HS-27A (cell line): Measurements from ENCODE around the gene CDH8.
"Not testable (repeated sequence)": the region's sequence is repeated elsewhere in the genome, so short reads cannot be mapped to it uniquely, and the experiment has no call there.

ENCODE experiments used
- DNase-seq: peaks from one replicate; pipeline ENCODE4 v3.0.0-alpha.2; 2012; ENCODE audit warnings: low read depth, missing footprints

The CDH8 gene

DNA sequence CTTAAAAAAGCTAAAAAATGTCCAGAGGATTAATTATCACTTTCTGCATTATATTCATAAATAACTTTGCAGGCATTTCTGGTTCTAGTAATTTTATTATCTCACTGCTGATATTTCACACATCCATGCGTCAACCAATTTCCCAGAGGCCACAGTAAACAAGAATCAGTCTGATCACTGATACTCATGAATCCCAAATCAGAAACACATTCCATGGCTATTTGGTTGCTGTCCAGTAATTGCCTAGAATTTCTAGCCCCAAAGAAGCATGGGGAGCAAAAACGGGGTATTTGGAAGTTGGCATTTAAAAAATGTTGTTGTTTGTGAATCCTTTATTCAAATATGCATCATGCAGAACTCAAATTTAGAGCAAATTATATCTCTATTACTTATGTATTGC is 244.8 kb downstream of the CDH8 start:
- DNase-seq: peak; percentile 58

DNA sequence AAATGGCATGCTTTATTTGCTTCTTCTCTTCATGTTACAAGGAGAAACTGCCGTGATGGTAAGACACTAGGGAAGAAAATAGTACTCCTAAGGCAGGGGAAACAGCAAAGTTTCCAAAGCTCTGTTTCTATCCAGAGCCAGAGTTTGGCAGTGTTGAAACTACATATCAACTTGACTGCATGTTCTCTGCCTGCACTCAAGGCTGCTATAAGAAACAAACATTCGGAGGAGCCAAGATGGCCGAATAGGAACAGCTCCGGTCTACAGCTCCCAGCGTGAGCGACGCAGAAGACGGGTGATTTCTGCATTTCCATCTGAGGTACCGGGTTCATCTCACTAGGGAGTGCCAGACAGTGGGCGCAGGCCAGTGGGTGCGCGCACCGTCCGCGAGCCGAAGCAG is 254.4 kb downstream of the CDH8 start:
- not testable (repeated sequence) for DNase-seq

DNA sequence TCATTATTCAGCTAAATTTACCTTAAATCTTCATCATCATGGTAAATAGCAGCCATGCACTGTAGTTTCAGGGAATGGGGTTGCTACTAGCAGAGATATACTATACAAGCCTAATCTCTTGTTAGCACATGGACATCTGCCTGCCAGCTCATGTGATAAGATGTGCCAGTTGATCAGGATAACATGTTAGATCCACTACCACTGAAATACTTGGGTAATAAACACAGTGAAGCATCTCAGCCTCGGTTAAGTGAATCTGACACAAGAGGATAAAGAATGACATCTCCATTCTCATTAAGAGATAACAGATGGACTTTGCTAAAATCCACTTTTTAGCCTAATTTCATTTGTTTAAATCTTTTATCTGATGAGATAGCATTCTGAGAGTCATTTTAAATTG is 256.1 kb downstream of the CDH8 start:
- no peak for DNase-seq

DNA sequence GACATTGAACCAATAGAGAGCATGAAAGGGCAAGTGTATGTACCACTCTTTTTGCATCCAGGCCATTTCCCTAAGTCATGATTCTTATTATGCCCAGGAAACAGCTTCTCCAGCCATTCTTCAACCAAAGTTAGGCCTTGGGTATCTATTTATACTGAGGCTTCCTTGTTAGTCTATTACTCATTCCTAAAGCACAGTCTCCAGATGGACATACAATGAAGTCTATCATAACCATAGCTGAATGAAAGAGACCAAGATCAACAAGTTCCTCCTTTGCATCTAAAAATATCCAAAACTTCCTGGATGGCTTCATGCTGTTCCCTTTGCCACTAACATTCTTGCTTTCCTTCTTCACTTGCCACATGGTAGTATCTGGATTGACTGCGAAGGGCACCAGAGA is 265.9 kb downstream of the CDH8 start:
- DNase-seq: no peak

DNA sequence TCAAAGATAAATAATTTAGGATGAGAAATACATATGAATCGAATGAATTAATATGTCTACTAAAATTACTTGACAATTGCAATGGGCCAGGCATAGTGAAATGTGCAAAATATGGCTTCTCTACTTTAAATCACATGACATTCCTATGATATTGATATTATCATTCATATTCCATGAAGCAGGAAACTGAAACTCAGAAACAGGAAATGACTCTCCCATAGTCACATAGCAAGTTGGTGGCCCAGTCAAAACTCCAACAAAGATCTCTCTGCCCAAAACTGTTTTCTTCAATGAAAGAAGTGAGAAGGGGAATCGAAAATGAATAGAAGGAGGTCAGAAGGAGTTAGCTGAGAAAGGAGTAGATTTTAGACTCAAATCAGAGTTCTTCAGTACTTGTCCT is 272.2 kb downstream of the CDH8 start:
- DNase-seq: no peak

DNA sequence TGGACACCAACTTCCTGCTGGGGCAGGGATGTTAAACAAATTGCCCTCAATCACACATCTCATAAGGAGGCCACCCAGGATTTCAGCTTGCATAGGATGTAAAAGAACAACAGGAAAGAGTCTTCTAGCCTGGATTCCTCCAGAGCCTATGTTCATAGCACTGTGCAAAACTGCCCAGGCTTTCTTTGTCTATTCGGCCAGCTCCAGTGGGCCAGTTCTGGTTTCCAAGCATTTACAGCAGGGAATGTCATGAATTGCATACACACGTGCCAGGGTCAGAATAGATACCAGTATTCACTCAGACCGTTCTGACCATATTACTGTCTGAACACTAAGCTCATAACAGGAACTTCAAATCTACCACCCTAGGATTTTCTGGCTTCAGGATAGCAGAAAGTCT is 273.2 kb downstream of the CDH8 start:
- no peak for DNase-seq

DNA sequence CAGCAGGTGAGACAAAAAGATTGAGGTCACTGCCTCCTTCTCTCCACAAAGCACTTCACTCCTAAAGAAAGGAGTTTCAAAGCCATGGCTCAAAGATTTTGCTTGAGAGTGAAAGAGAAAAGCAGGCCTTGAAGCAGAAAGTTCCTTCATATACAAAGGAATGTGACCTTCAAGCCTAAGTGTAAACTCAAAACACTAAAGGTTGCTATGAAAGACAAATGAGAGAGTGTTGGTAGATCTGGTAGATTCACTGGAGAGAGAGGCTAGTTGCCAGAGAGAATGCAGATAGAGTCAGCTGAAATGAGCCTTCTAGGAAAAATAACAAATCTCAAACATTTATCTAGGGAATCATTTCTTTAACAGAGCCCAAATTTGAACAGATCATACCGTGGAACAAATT is 305.2 kb downstream of the CDH8 start:
- DNase-seq: no peak

DNA sequence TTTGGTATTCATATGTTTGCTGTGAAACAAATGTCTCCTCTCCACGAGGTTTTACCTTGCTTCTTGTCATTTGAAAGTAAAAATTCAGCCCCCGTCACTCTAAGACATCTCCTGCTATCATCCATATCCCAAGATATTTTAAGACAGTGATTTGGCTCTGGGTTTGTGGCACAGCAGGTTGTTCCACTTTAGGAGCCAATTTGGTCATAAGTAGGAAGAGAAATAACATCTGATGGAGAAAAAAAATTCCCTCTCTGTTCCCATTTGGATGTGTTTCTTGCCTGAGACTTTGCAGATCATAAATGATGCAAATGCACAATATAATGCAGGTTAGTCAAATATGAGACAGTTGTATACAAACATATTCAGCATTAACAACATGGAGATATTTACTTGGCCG is 309.5 kb downstream of the CDH8 start:
- no peak for DNase-seq

DNA sequence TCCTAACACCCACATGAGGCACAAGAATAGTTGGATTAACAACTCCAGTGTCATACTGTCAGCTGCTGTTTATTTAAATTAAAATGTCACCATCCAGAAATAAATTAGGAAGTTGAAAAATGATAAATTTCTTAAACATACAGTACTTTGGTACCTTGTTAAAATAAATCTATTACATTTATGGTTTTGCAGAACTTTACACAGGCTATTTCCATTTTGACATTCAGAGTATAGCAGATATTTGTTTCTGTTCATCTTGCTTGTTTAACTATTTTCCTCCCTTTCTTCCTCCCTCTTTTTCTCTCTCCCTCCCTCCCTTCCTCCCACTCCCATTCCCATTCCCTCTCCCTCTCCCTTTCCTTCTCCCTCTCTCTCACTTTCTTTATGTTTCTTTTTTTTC is 310.1 kb downstream of the CDH8 start:
- DNase-seq: no peak

DNA sequence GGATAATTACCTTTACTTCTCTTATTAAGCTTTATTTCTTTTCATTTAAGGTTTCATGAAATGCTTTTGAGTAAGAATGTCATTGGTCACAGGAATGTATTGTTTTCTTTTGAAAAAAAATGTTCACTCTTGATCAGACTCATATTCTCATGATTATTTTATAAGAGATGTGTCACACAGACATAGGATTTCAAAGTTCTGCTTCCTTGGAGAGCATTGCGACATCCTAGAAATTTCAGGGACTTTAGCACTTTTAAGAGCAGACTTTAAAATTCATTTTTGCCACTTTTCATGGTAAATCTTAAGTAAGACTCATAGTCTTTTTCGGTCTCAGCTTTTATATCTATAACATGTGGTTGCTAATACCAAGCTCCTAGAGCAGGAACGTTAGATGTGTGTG is 314.7 kb downstream of the CDH8 start:
- DNase-seq: peak; percentile 5

DNA sequence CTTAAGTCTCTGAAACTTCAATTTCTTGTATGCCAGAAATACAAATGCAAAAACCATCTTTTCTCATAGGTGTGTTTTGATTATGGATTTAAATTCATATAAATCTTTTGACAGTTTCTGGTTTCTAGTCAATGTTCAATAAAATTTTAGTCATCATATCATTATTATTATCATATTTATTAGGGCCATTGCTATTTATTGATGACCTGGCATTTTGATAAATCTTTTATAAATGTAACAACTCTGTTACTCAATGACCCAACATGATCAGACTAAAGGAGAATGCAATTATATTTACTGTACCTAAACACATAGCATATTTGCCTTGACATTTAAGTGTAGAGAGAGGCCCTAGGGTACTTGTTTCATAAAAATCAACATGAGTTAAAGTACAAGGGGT is 320.8 kb downstream of the CDH8 start:
- DNase-seq: no peak

DNA sequence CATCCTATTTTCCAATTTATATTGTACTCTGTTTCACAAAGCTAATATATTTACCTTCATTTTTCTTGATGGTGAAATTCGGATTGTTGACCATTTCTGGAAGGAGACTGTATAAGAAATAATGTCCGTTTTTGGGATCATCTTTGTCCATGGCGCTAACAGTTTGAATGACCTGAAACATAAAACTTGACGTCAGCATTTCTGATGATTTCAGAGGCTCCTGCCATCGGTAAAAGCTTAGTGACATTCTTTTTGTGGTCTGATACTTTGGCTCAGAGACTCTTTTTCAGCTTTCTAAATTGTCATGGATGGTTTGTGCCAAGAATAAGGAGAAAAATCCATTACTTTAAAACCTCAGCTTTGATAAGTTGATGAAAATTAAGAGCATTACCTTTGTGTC is 322.5 kb downstream of the CDH8 start:
- no peak for DNase-seq

DNA sequence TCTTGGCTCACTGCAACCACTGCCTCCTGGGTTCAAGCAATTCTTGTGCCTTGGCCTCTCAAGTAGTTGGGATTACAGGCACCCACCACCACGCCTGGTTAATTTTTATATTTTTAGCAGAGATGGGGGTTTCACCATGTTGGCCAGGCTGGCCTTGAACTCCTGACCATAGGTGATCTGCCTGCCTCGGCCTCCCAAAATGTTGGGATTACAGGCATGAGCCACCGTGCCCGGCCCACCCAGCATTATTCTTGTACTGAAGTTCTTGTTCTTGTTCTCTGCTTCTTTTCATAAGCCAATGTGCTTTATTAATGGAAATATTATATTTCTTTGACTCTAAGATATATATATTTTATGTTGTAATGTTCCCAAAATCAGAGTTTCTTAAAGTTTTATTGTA is 336.6 kb downstream of the CDH8 start:
- not testable (repeated sequence) for DNase-seq

DNA sequence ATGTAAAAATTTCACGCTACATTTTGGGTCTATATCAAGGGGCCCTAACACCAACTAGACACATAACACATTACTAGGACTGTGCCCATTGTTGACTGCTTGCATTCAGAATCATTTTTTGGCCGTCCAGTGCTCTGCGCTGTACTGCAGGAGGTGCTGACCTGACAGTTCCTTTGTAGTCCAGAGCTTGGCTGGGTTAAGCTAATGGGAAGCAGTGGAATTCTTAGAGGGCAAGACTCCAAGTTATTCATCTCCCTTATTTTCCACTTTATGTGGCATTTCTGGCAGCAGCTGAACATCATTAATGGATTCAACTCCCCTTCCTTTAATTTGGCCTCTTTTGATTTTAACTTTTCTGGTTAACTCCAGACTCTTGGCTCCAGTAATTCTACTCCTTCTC is 351.7 kb downstream of the CDH8 start:
- no peak for DNase-seq

DNA sequence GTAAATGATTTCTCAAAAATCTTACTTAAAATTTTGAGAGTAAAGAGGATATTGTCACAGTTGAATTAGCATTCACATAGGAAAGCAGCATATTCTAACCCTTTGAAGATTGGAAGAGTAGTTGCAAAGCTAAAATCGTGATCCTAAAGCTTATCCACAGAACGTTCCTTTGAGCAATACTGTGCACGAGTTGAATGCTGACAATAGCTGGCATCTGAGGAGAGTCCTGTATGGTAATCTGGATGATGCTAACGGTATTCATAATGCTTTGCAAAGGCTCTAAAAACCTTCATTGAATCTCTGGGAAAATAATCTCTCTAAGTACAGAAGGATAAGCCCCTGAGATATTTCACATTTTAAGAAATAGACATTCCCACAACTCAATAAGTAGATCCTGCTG is 354.6 kb downstream of the CDH8 start:
- no peak for DNase-seq

DNA sequence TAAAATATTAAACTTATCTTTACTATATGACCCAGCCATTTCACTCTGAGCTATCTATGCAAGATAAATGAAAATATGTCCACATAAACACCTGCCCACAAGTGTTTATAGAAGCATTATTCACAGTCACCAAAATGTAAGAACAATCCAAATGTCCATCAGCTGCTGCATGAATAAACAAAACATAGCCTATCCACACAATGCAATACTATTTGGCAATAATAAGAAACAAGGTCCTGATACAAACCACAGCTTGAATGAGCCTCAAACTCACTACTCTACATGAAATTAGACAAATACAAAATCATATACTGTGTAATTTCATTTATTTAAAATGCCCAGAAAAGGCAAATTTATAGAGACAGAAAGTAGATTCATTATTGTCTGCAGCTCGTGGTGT is 355.1 kb downstream of the CDH8 start:
- no peak for DNase-seq

DNA sequence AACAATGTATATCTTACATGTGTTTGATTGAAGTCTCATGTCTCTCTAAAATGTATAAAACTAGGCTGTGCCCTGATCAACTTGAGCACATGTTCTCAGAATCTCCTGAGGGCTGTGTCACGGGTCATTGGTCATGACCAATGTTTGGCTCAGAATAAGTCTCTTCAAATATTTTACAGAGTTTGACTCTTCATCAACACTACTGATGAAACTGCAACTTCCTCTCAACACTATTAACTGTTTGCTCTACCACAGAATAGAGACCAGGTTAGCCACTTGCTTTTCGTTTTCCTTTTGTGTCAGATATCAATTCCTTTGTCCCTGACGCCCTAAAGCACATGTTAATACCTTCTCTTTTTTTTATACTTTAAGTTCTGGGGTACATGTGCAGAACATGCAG is 358.1 kb downstream of the CDH8 start:
- DNase-seq: no peak

DNA sequence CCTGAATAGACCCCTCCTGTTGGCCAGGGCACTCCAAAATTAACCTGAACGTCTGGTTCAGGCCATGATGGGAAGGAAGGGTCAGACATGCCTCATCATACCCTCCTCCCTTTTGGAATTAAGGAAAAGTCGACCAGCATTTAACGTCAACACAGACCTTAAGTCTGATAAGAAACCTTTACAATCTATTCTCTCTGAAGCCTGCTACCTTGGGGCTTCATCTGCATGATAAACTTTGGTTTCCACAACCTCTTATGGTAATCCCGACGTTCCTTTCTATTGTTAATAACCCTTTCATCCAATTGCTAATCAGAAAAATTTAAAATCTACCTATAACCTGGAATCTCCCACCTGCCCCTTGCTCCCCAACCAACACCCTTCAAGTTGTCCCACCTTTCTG is 358.5 kb downstream of the CDH8 start:
- DNase-seq: no peak

DNA sequence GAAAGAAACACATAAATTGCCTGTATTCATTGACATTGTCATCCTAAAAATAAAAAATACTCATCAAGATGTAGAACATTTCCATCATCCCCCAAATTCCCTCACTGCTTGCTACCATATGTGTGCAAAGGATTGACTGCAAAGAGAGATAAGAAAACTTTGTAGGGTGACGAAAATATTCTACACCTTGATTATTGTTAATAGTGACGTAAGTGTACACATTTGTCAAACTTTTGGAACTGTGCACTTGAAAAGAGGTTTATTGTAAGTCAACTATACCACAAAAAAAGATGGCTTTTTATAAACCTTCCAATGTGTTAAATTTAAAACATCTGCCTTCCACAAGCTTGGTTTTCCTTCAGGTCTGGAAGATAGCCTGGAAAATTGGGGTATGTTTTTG is 359.5 kb downstream of the CDH8 start:
- DNase-seq: no peak

DNA sequence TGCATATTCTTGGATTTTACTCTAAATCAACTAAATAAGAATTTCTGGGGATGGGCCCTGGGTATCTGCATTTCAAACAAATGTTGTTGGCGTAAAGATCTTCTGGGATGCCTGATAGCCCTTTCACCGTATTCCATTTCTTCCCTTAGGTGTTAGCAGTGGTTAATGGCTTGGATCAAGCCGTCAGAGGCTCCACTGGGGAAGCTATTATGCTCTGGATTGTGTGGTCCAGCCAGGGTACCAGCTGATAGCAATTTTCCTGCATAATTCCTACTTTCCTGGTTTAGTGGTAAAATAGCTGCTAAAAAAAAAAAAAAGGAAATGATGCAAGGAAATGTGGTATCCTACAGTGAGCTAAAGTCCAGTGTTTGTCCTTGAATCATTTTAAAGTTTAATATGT is 365.1 kb downstream of the CDH8 start:
- no peak for DNase-seq

DNA sequence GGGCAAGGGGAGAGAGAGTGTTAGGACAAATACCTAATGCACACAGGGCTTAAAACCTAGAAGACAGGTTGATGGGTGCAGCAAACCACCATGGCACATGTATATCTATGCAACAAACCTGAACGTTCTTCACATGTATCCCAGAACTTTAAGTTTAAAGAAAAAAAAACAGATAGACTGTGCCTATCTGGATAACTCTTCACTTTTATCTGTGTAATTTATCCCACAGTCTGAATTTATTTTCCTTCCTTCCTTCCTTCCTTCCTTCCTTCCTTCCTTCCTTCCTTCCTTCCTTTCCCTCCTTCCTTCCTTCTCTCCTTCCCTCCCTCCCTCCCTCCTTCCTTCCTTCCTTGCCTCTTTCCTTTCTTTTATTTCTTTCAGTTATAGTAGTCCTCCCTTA is 370.7 kb downstream of the CDH8 start:
- DNase-seq: no peak

DNA sequence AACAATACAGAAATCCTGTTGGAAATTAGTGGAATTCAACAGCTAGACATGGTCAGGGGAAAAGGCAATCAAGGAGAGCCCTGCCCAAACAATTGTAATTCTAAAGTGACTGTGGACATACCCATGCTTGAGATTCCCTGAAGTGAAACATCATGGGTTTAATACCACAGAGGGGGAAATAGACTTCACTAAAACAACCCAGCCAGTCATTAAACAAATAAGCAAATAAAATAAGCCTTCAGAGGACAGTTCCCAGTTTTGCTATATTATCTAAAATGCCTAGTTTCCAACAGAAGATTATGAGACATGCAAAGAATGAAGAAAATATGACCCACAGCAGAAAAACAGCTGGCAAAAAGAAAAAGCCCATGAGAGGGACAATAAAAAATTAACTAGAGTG is 376.3 kb downstream of the CDH8 start:
- no peak for DNase-seq

DNA sequence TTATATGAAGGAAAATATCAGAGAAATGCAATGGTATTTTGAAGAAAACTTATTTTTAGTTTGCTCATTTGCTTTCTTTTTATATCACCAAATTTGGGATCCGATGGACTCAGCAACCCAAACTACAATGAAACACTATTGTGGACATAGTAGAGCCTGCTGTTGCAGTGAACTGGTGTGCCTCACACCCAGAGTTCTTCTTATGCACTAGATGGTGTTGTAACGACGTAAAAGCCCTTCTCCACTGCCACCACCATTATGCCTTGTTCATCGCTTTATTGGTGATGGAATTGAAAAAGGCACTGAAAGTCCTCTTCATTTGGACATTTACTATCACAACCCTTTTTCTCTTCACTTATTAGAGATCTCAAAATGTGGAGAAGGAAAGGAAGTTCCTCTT is 381.3 kb downstream of the CDH8 start:
- DNase-seq: no peak

DNA sequence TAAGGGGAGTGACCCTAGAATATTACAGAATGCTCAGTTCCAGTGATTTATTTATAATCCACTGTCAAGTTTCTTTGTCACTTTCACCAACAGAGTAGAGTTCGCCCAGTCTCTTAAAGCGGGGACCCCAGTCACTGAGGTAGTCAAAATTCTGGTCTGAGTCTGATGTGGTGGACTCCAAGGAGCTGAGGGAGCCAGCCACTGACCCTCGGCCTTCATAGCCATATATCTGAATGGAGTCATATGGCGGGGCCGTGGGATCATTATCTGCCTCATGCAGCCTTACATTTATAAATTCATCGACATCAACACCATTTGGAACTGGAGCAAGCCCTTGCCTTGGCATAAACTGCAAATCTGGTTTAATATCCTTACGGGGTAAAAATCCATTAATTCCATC is 382.7 kb downstream of the CDH8 start:
- no peak for DNase-seq

DNA sequence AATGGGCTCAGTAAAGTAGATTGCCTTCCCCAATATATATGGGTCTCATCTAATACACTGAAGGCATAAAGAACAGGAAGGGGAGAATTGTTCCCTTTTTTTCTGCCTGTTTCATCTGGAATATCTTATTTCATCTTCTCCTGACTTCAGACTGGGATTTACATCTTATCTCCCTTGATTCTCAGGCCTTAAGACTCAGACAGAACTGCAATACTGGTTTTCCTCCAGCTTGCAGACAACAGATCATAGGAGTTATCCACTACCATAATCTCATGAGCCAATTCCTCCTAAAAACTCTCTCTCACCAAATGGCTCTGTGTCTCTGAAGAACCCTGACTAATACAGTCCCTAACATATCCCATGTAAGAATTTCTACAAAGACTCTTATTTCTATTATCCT is 390.7 kb downstream of the CDH8 start:
- DNase-seq: no peak
